B cell (primary cell): ENCODE results near the gene DHRS12.

Source experiments
- CTCF ChIP-seq: fragments of 200-600 bp; IDR thresholded peaks from one replicate; pipeline ENCODE4 v1.8.0; 2022; ENCODE audit warnings: antibody characterized with exemption, mild to moderate bottlenecking
- EZH2 ChIP-seq: IDR thresholded peaks from 2 replicates; pipeline ENCODE4 v1.6.1; 2012; ENCODE audit warnings: borderline replicate concordance, low read depth, mild to moderate bottlenecking, moderate library complexity, low read length; ENCODE audit not compliant: insufficient read depth, poor library complexity, severe bottlenecking

GRCh38 chr13:51803422-51804294, at the start of gene DHRS12:
- no peak for TF ChIP-seq CTCF
- TF ChIP-seq EZH2 = no peak
